ENCODE measurements around the gene FCAMR.

GRCh38 chr1:207018707-207019106, 48.4 kb upstream of the FCAMR start:
- TF ChIP-seq CTCF (conservative IDR thresholded peaks at IDR 0.05; ENCODE audit: low read depth, low read length) (no peak), EZH2 (IDR thresholded peaks at IDR 0.05; ENCODE audit: borderline replicate concordance, low read depth, low read length, poor library complexity, severe bottlenecking) (no peak)

Measured in A673 (cell line).